Measurements from ENCODE around the gene PGA5. TPM values are rescaled to one million over a fixed set of nuclear protein-coding genes. Genes with fewer than 3 reads are reported as not detected.

Gene PGA5
- total RNA-seq, 1 experiment from 2014 or later: 0.33 TPM

GRCh38 chr11:61198948-61199523 lies 41.9 kb upstream of the PGA5 start:
- Histone ChIP-seq H3K9ac (ENCODE audit: extremely low read depth, insufficient read length, low read length) (no peak overlapping the region), H3K27me3 (ENCODE audit: insufficient read depth, low read length) (no peaks in the 10 kb centered on the region), H2AFZ (ENCODE audit: low read length) (no peak overlapping the region), H3K4me2 (ENCODE audit: insufficient read depth, insufficient read length, low read length) (no peak overlapping the region), H3K79me2 (ENCODE audit: insufficient read depth, low read length) (no peaks in the 10 kb centered on the region), H3T11ph (ENCODE audit: low read length) (no peak overlapping the region), H2BK20ac (ENCODE audit: low read depth, low read length, poor library complexity, severe bottlenecking) (no peak overlapping the region), H2BK15ac (ENCODE audit: low read depth, low read length) (no peak overlapping the region), H4K8ac (replicated peaks; ENCODE audit: insufficient read length, low read depth, low read length) (no peak overlapping the region), H3K23me2 (ENCODE audit: insufficient read length, low read depth, low read length, poor library complexity, severe bottlenecking) (no peaks in the 10 kb centered on the region), H2BK5ac (ENCODE audit: insufficient read length, low read length) (no peak overlapping the region), H3K9me3 (ENCODE audit: control insufficient read depth, low read depth, low read length) (no peaks in the 10 kb centered on the region), H2BK12ac (ENCODE audit: insufficient read length, low read depth, low read length) (no peak overlapping the region), H2BK120ac (ENCODE audit: low read depth, low read length, poor library complexity, severe bottlenecking) (no peak overlapping the region), H3K14ac (ENCODE audit: insufficient read depth, low read length) (no peak overlapping the region), H3K79me1 (ENCODE audit: insufficient read depth, low read depth, low read length, poor library complexity, severe bottlenecking) (no peaks in the 10 kb centered on the region), H3K18ac (ENCODE audit: insufficient read length, low read depth, low read length) (no peak overlapping the region), H3K4me1 (ENCODE audit: insufficient read depth, low read length) (no peaks in the 10 kb centered on the region; the same call in 1 of the 2 replicates), H3K4ac (ENCODE audit: low read depth, low read length) (no peak overlapping the region), H4K20me1 (ENCODE audit: control insufficient read depth, insufficient read depth, insufficient read length) (no peaks in the 10 kb centered on the region), H3K27ac (ENCODE audit: insufficient read length, low read depth, low read length) (no peak overlapping the region), H2AK5ac (ENCODE audit: insufficient read length, low read length) (no peak overlapping the region), H4K5ac (ENCODE audit: insufficient read length, low read depth, low read length) (no peak overlapping the region), H4K91ac (ENCODE audit: insufficient read length, low read depth, low read length) (no peak overlapping the region), H3K56ac (ENCODE audit: insufficient read length, low read depth, low read length) (no peak overlapping the region), H3K23ac (ENCODE audit: insufficient read length, low read depth, low read length) (no peak overlapping the region)
- peaks cover 3 to 14% of the 10 kb centered on the region in 2 experiments for H3K4me1 Mint-ChIP-seq
- no peak overlapping the region for H3K27ac Mint-ChIP-seq
- no peak for TF ChIP-seq CTCF (conservative IDR thresholded peaks at IDR 0.05)
- H3K27me3 Mint-ChIP-seq (ENCODE audit: low read depth): peaks cover 9% of the 10 kb centered on the region
- DNase-seq: no peak
- H3K9me3 Mint-ChIP-seq: peaks cover 5% of the 10 kb centered on the region in 2 experiments; a peak in 2 of 5 replicates
- no CpG with 5 or more reads among the region's 4 CpGs for WGBS (ENCODE audit: extremely low coverage, insufficient read length, low lambda C conversion rate)
- no peaks in the 10 kb centered on the region; a peak in 1 of 7 replicates for H3K36me3 Mint-ChIP-seq (ENCODE audit: insufficient read depth in 1 of 3, low read depth in 3 of 3)
- no peak overlapping the region for H3K4me3 Mint-ChIP-seq
